ENCODE measurements around the gene PROM1.

DNA sequence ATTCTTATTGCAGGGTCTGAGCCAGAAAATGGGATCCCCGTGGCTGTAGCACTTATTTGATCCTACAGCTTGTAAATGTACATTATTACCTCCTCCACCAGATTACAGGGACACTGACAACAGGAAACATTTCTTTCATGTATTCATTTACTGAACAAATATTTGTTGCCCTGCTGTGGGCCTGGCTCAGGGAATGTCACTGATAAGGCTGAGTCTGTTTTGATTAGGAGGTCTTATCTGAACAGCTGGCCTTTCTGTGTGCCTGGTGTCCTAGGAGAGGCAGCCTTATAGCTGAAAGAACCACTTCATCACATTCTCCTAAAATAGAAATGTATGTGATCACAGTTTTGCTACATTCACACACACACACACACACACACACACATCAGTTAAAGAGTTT is 45.5 kb upstream of the PROM1 start:
- TF ChIP-seq, protein P1, sequence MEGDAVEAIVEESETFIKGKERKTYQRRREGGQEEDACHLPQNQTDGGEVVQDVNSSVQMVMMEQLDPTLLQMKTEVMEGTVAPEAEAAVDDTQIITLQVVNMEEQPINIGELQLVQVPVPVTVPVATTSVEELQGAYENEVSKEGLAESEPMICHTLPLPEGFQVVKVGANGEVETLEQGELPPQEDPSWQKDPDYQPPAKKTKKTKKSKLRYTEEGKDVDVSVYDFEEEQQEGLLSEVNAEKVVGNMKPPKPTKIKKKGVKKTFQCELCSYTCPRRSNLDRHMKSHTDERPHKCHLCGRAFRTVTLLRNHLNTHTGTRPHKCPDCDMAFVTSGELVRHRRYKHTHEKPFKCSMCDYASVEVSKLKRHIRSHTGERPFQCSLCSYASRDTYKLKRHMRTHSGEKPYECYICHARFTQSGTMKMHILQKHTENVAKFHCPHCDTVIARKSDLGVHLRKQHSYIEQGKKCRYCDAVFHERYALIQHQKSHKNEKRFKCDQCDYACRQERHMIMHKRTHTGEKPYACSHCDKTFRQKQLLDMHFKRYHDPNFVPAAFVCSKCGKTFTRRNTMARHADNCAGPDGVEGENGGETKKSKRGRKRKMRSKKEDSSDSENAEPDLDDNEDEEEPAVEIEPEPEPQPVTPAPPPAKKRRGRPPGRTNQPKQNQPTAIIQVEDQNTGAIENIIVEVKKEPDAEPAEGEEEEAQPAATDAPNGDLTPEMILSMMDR (IDR thresholded peaks at IDR 0.05), result no peak
- no peak for TF ChIP-seq POLR2A (IDR thresholded peaks at IDR 0.05)
- TF ChIP-seq POLR2AphosphoS5 (IDR thresholded peaks at IDR 0.05; ENCODE audit: insufficient read depth in 1 of 2, low read depth in 1 of 2), result no peak
